ENCODE data around the gene WTAP.

- TF ChIP-seq CTCF (conservative IDR thresholded peaks at IDR 0.05; ENCODE audit: low read depth, low read length) = peak; percentile 27
- no peak for TF ChIP-seq POLR2A (IDR thresholded peaks at IDR 0.05; ENCODE audit: low read depth, low read length)
- 0 out of 2 replicates have a peak, but pooled peaks have one; percentile 11 for TF ChIP-seq MAFK (IDR thresholded peaks at IDR 0.05; ENCODE audit: low read depth, low read length)
- peak; percentile 41; the same call in 1 of the 2 replicates for TF ChIP-seq CEBPB (IDR thresholded peaks at IDR 0.05; ENCODE audit: low read depth, low read length)
- no peak for TF ChIP-seq ELK1 (IDR thresholded peaks at IDR 0.05; ENCODE audit: borderline replicate concordance, low read depth, low read length)
- 0 out of 2 replicates have a peak, but pooled peaks have one; percentile 7 for TF ChIP-seq FOS (IDR thresholded peaks at IDR 0.05; ENCODE audit: low read depth, low read length)
- TF ChIP-seq MAZ (IDR thresholded peaks at IDR 0.05; ENCODE audit: borderline replicate concordance, low read depth, low read length) = no peak
- no peak for TF ChIP-seq BHLHE40 (IDR thresholded peaks at IDR 0.05; ENCODE audit: low read depth, low read length)
- no peak for TF ChIP-seq SMC3 (IDR thresholded peaks at IDR 0.05; ENCODE audit: low read depth, low read length)
- no peak for TF ChIP-seq NFE2L2 (IDR thresholded peaks at IDR 0.05; ENCODE audit: low read depth, low read length)
- no peak for TF ChIP-seq RFX5 (IDR thresholded peaks at IDR 0.05; ENCODE audit: low read depth, low read length)
- no peak for TF ChIP-seq RCOR1 (IDR thresholded peaks at IDR 0.05; ENCODE audit: insufficient replicate concordance, low read length)
- no peak for TF ChIP-seq USF2 (IDR thresholded peaks at IDR 0.05; ENCODE audit: low read depth, low read length)
Observed at GRCh38 chr6:159758031-159759001, 31.0 kb downstream of the WTAP start.
